HG02588 (cell line): ENCODE data around the gene TK2.
"Not testable (repeated sequence)": the region's sequence is repeated elsewhere in the genome, so short reads cannot be mapped to it uniquely, and the experiment has no call there.

Experiments used
- ATAC-seq: cut with Tn5 transposase; IDR thresholded peaks from one replicate; pipeline ENCODE4 v1.9.1; 2021; ENCODE audit warnings: mild to moderate bottlenecking, moderate library complexity; ENCODE audit not compliant: unreplicated experiment

Gene TK2

GRCh38 chr16:66549284-66550131 is at the start of gene TK2:
TK2 (minus strand) TSS chr16:66550122; CDS start chr16:66550061, 61 bp downstream.
- no peak for ATAC-seq

DNA sequence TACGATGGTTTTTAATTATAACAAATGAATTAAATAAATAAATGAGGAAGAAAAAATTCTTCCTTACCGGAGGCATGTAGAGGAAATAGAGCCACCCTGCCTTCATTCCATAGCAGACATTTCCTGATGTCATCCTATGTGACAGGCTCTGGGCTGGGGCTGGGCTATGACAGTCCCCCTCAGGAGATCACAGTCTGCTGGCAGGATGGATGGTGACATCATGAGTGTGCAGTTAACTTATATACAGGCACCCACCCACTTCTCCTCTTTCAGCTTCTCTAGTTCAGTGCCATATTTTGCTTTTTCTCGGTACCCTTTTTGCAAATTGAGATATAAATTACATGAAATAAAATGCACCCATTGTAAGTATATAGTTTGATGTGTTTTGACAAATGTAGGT is 48.2 kb upstream of the TK2 start:
- ATAC-seq: no peak

DNA sequence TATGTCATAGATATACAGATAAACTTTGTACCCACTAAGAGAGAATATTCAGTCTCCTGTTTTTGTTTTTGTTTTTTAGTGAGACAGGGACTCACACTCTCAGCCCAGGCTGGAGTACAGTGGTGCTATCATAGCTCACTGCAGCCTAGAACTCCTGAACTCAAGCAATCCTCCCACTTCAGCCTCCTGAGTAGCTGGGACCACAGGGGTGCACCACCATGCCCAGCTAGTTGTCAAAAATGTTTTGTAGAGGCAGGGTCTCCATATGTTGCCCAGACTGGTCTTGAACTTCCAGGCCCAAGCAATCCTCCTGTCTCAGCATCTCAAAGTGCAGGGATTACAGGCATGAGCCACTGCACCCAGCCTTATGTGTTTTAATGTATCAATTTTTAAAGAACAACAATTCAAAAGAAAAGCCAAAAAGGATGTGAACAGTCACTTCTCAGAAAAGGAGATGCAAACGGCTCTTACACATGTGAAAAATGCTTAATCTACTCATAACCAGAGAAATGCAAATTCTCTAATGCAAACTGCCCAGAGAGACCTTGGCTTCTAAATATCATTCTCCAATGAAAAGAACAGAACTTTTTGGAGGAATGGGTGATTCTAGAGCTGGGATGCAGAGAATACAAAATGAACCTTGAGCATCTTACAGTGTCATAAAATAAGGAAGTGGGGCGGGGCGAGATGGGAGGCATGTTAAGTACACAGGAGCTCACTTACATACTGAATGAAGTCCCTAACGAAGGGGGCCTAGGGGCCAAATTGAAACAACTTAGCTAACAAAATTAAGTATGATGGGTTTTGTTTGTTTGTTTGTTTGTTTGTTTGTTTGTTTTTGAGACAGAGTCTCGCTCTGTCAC is 47.3 kb upstream of the TK2 start:
- ATAC-seq: no peak

DNA sequence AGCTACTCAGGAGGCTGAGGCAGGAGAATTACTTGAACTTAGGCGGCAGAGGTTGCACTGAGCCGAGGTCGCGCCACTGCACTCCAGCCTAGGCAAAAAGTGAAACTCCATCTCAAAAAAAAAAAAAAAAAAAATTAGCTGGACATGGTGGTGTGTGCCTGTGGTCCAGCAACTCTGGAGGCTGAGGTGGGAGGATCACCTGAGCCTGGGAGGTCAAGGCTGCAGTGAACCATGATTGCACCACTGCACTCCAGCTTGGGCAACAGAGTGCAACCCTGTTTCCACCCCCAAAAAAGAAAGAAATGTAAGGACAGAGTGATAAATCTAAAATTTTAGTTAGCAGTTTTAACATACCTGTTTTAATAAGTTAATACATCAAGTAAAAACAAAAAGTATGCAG is 46.6 kb upstream of the TK2 start:
- not testable (repeated sequence) for ATAC-seq

DNA sequence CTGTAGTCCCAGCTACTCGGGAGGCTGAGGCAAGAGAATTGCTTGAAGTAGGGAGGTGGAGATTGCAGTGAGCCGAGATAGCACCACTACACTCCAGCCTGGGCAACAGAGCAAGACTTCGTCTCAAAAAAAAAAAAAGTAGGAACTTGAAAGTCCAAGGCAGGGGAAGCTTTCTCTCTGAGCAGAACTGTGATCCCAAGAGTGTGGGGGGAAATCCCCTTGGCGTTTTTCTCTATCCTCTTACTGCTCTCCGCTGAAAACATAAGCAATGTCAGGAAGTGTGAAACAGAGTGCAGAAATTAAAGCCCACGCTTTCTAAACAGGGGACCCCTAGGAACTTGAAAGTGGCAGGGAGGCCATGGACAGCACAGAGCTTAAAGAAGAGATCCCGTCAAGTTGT is 44.8 kb upstream of the TK2 start:
- ATAC-seq: no peak

- no peak for ATAC-seq
Measured at GRCh38 chr16:66592814-66593213, 42.9 kb upstream of the TK2 start.

DNA sequence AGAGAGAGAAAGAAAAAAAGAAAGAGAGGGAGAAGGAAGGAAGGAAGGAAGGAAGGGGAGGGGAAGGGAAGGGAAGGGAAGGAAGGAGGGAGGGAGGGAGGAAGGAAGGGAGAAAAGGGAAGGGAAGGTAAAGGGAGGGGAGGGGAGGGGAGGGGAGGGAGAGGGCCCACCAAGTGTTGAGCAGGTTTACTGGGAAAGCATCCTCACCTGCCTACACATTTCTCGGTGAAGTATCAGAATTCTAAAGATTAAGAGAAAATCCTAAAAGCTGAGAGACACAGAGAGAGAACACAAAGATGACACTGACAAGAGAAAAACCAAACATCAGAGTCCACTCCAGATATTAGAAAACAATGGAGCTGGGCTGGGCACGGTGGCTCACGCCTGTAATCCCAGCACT is 42.3 kb upstream of the TK2 start:
- no peak for ATAC-seq

GRCh38 chr16:66591018-66591417 is 41.1 kb upstream of the TK2 start:
- no peak for ATAC-seq

DNA sequence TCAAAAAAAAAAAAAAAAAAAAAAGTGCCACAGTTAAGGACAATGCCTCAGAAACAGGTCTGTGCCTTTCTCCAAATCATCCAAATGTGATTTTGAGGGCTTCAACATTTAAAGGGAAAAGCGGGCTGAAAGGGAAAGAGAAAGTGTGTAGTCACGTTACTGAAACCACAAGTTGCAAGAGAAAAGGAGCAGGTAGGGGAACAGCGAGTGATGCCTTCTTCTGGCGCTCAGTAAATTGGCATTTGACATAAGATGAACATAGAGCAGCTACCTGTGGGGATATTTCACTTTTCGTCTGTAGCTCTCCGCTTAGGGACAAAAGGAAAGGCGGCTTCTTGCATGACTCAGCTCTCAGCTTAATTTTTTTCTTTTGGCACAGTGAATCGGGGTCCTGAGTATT is 40.4 kb upstream of the TK2 start:
- ATAC-seq: no peak

- no peak for ATAC-seq
Measured at GRCh38 chr16:66588981-66589713, 39.2 kb upstream of the TK2 start.

- ATAC-seq: no peak
Measured at GRCh38 chr16:66587881-66588600, 38.1 kb upstream of the TK2 start.

DNA sequence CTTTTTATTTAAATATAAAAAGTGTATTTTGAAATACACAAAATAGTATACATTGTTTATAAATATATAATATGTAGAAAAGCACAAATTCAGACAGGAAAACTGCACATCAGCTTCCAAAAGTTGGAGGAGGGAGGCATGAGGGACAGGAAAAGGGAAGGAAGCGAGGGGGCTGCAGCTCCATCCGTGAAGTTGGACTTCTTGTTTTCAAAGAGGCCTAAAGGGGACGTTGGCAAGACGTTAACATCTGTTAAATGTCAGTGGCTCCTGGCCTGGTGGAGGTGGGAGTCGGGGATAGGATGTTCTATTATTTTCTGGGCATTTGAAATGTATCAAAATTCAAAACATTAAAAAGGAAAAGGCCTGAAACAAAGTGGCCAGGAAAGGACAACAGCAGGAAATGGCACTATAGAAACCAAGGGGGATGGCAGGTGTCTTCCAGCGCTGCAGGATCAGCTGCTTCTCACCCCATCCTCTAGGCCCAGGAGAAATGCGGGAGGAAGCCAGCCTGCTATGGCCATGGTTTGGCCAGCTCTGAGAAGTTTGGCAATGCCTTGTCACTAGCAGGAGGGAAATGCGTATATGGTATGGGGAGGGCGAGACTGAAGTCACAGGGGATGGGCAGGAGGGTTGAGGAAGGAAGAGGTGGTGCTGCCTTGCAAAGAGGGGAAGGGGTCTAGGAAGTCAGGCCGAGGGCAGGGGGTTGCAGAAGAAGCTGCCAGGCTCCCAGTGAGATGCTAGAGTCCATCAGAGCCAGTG is 35.7 kb upstream of the TK2 start:
- no peak for ATAC-seq

GRCh38 chr16:66581246-66581952 is 31.5 kb upstream of the TK2 start:
- no peak for ATAC-seq

DNA sequence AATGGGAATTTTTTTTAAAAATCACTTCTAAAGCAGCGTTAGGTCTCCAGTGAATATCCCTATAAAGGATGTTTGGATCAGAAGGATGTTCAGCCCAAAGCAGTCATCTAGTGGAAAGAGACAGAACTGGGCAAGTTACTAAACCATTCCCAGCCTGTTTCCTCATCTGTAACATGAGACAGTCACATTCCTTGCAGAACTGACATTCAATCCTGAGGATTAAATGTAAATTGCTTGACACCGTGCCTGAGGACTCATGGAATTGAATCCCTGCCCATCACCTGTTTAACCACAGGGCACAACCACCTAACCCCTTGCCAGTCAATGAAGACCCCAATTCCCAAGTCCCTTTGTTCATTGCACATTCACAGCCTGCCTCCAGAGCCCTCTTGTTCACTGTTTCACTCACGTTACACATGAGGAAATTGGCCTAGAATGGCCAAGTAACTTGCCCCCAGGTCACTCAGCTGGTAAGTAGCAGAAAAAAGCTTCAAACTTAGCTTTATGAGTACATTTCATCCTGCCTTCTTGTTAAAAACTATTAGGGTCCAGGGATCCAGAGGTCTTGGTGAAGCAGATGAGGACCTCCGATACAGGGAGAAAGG is 30.8 kb upstream of the TK2 start:
- ATAC-seq: no peak

DNA sequence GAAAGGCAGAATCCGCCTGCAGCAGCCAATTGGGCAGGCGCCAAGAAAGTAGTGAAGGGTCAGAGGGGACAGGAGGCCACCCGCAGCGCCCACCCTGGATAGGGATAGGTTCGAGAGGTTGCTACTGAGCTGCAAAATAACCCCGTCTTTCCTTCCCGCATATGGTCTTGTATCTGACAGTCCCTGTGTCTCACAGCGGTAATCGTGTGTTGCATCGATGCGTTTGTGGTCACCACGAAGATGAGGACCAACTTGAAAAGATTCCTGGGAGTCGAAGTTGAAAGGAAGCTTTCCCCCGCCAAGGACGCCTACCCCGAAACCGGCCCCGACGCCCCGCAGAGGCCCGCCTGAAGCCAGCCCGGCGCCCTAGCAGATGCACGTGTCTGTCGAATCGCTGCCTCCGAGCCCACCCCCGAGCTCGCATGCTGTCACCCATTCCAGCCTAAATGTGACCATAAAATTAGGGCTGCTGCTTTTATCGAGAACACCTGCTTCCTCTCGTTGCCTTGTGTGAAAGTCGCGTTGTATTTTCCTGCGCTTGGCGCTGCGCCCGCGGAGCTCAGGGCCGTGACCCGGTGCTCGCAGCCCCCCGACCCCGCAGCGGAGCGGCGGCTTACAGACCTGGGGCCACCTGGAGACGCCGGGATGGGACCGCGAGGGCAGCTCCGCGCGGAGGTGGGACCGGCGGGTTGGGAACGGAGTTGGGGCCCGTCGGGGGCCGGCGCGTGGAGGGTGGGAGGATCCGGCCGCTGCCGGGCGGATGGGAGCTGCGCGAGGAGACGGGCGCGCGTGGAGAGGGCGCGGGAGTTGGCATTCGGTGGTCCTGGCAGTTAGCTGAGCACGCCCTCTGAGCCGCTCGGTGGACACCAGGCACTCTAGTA is 29.0 kb upstream of the TK2 start, which contains the start of gene CMTM2:
TSS of gene CMTM2 (plus strand) at position 813 of the 881 bp plus-strand sequence. CDS start 145 bp downstream, outside the sequence.
- no peak for ATAC-seq

DNA sequence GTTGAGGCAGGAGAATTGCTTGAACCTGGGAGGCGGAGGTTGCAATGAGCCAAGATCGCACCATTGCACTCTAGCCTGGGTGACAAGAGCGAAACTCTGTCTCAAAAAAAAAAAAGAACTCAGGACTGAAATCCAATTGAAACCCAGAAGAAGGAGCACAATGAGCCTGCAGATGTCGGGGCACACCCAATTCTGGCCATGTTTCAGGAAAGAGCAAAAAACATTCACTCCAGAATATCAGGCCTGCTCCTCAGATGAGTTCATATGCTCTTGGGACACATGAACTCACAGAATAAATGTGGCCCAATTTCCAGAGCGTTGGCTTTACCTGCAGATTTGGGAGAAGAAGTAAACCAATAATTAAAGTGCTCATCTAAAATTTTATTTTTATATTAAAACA is 26.4 kb upstream of the TK2 start:
- no peak for ATAC-seq

GRCh38 chr16:66575060-66575459 is 25.1 kb upstream of the TK2 start:
- no peak for ATAC-seq

DNA sequence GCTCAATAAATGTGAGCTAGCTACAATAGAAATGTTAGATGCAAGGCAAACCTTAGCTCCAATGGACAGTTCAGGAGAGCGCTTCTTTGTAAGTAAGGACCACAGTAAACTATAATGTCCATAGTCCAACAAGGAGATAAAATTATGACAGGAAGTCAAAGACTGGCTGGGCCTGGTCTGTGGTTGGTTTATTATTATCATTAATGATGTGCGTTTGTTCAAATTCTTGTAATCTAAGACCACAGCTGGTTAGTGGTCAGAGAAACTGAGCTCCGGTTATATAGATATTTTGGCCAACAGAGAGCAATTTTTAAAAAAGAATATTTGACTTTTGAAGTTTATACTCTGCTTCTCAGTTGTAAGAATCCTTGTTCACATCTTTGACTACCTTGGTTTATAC is 24.6 kb upstream of the TK2 start:
- ATAC-seq: no peak
